Neural progenitor cell (in vitro differentiated cells): ENCODE measurements around the gene MTMR1. TPM values are rescaled to one million over a fixed set of nuclear protein-coding genes. Genes with fewer than 3 reads are reported as not detected.

Experiments
- DNase-seq: peaks from one replicate; pipeline ENCODE4 v3.0.0-alpha.2; 2016; ENCODE audit warnings: low spot score
- H2AFZ ChIP-seq: fragments of 200-600 bp; sonication (generic); replicated peaks from 2 replicates; pipeline ENCODE4 v1.6.1; 2016; ENCODE audit warnings: antibody characterized with exemption
- H3F3A ChIP-seq: fragments of 200-600 bp; sonication (generic); 2 replicates; pipeline ENCODE4 v1.6.1; 2016; ENCODE audit warnings: antibody characterized with exemption, low read depth
- H3K27ac ChIP-seq: fragments of 200-600 bp; sonication (generic); 2 replicates; pipeline ENCODE4 v1.5.1; 2016; ENCODE audit warnings: mild to moderate bottlenecking
- H3K27me3 ChIP-seq: fragments of 200-600 bp; sonication (generic); 2 replicates; pipeline ENCODE4 v1.6.1; 2016; ENCODE audit warnings: mild to moderate bottlenecking, moderate library complexity
- H3K36me3 ChIP-seq: fragments of 200-600 bp; sonication (generic); 2 replicates; pipeline ENCODE4 v1.5.1; 2016
- H3K4me1 ChIP-seq: fragments of 200-600 bp; sonication (generic); 2 replicates; pipeline ENCODE4 v1.6.1; 2016; ENCODE audit warnings: mixed run types
- H3K4me2 ChIP-seq: fragments of 200-600 bp; sonication (generic); 2 replicates; pipeline ENCODE4 v1.6.1; 2016
- H3K4me3 ChIP-seq: fragments of 200-600 bp; sonication (generic); 2 replicates; pipeline ENCODE4 v1.5.1; 2016
- H3K79me2 ChIP-seq: fragments of 200-600 bp; sonication (generic); 2 replicates; pipeline ENCODE4 v1.6.1; 2016; ENCODE audit warnings: low read depth
- H3K9ac ChIP-seq: fragments of 200-600 bp; sonication (generic); 2 replicates; pipeline ENCODE4 v1.6.1; 2016
- H3K9me3 ChIP-seq: fragments of 200-600 bp; sonication (generic); 2 replicates; pipeline ENCODE4 v1.5.1; 2016; ENCODE audit warnings: low read depth
- H4K20me1 ChIP-seq: fragments of 200-600 bp; sonication (generic); 2 replicates; pipeline ENCODE4 v1.6.1; 2016; ENCODE audit warnings: low read depth
- H3K27ac Mint-ChIP-seq: 3 replicates; pipeline ENCODE4 v1.8.0; 2021; ENCODE audit warnings: mixed read lengths
- H3K27me3 Mint-ChIP-seq: 2 replicates; pipeline ENCODE4 v1.8.0; 2022; ENCODE audit warnings: low read depth, mild to moderate bottlenecking, inconsistent platforms, moderate library complexity, mixed read lengths; ENCODE audit not compliant: insufficient read depth
- H3K36me3 Mint-ChIP-seq: 3 replicates; pipeline ENCODE4 v1.8.0; 2021; ENCODE audit warnings: mixed read lengths
- H3K4me1 Mint-ChIP-seq: 3 replicates; pipeline ENCODE4 v1.8.0; 2021; ENCODE audit warnings: mixed read lengths
- H3K4me3 Mint-ChIP-seq: 3 replicates; pipeline ENCODE4 v1.8.0; 2021; ENCODE audit warnings: mild to moderate bottlenecking, moderate library complexity, mixed read lengths
- H3K9me3 Mint-ChIP-seq: 3 replicates; pipeline ENCODE4 v1.8.0; 2020; ENCODE audit warnings: mixed read lengths
- CTCF ChIP-seq: fragments of 200-600 bp; sonication (generic); IDR thresholded peaks from 2 replicates; pipeline ENCODE4 v1.5.1; 2017; ENCODE audit warnings: antibody characterized with exemption, mild to moderate bottlenecking
- EZH2 ChIP-seq: fragments of 200-600 bp; sonication (generic); IDR thresholded peaks from 2 replicates; pipeline ENCODE4 v1.6.1; 2017; ENCODE audit warnings: antibody characterized with exemption, mild to moderate bottlenecking, moderate library complexity
- EZH2phosphoT487 ChIP-seq: fragments of 200-600 bp; sonication (generic); IDR thresholded peaks from 2 replicates; pipeline ENCODE4 v1.6.1; 2017; ENCODE audit warnings: antibody characterized with exemption
- total RNA-seq: library from RNA; depleted of rRNA; stranded (reverse); fragments of >200 nt; gene quantifications from 2 replicates; pipeline ENCODE4 v1.2.3, GENCODE V29; 2015; ENCODE audit warnings: low replicate concordance

MTMR1 gene
- total RNA-seq, 1 donor from 2014 or later: 18.0 TPM

GRCh38 chrX:150769408-150769807 lies 76.2 kb downstream of the MTMR1 start:
- H3K4me1 ChIP-seq: no peaks in the 10 kb centered on the region
- no peak overlapping the region for H3K4me2 ChIP-seq
- H3K27me3 ChIP-seq: no peaks in the 10 kb centered on the region
- DNase-seq: no peak
- H4K20me1 ChIP-seq: no peaks in the 10 kb centered on the region
- H3K9me3 Mint-ChIP-seq: peaks cover 2% of the 10 kb centered on the region
- H3K4me1 Mint-ChIP-seq: no peaks in the 10 kb centered on the region
- TF ChIP-seq CTCF: no peak
- no peak for TF ChIP-seq EZH2phosphoT487
- no peak overlapping the region for H3K4me3 ChIP-seq
- no peaks in the 10 kb centered on the region for H3K79me2 ChIP-seq
- no peaks in the 10 kb centered on the region for H3K36me3 ChIP-seq
- no peak overlapping the region for H3K4me3 Mint-ChIP-seq
- no peak overlapping the region for H3K27ac ChIP-seq
- peaks cover 3% of the 10 kb centered on the region for H3K36me3 Mint-ChIP-seq
- H3F3A ChIP-seq: no peaks in the 10 kb centered on the region
- no peak overlapping the region for H3K9ac ChIP-seq
- H3K9me3 ChIP-seq: no peaks in the 10 kb centered on the region
- no peaks in the 10 kb centered on the region for H3K27me3 Mint-ChIP-seq
- no peak overlapping the region for H3K27ac Mint-ChIP-seq
- H2AFZ ChIP-seq: no peak overlapping the region

GRCh38 chrX:150770623-150771022 lies 77.4 kb downstream of the MTMR1 start:
- no peak for TF ChIP-seq CTCF
- H3K9me3 ChIP-seq: no peaks in the 10 kb centered on the region
- H3K27me3 ChIP-seq: no peaks in the 10 kb centered on the region
- H3K9ac ChIP-seq: no peak overlapping the region
- no peak overlapping the region for H2AFZ ChIP-seq
- Mint-ChIP-seq H3K27me3 (no peaks in the 10 kb centered on the region), H3K36me3 (peaks cover 3% of the 10 kb centered on the region), H3K4me3 (no peak overlapping the region), H3K27ac (no peak overlapping the region), H3K4me1 (no peaks in the 10 kb centered on the region), H3K9me3 (peaks cover 5% of the 10 kb centered on the region)
- no peaks in the 10 kb centered on the region for H3K79me2 ChIP-seq
- H3K4me1 ChIP-seq: no peaks in the 10 kb centered on the region
- H3K4me3 ChIP-seq: no peak overlapping the region
- H3F3A ChIP-seq: no peaks in the 10 kb centered on the region
- H3K4me2 ChIP-seq: no peak overlapping the region
- H3K27ac ChIP-seq: no peak overlapping the region
- H4K20me1 ChIP-seq: no peaks in the 10 kb centered on the region
- no peak for DNase-seq
- H3K36me3 ChIP-seq: no peaks in the 10 kb centered on the region

- Histone ChIP-seq H2AFZ (no peak overlapping the region), H3K4me3 (no peak overlapping the region), H3K9ac (no peak overlapping the region), H3K79me2 (no peaks in the 10 kb centered on the region), H3F3A (no peaks in the 10 kb centered on the region), H3K9me3 (no peaks in the 10 kb centered on the region), H3K4me2 (no peak overlapping the region), H3K4me1 (no peaks in the 10 kb centered on the region), H3K27ac (no peak overlapping the region), H4K20me1 (no peaks in the 10 kb centered on the region), H3K27me3 (no peaks in the 10 kb centered on the region), H3K36me3 (no peaks in the 10 kb centered on the region)
- TF ChIP-seq CTCF (no peak), EZH2 (no peak), EZH2phosphoT487 (no peak)
- Mint-ChIP-seq H3K4me3 (no peak overlapping the region), H3K4me1 (no peaks in the 10 kb centered on the region), H3K36me3 (peaks cover 3% of the 10 kb centered on the region), H3K27ac (no peak overlapping the region), H3K9me3 (peaks cover 5% of the 10 kb centered on the region), H3K27me3 (no peaks in the 10 kb centered on the region)
- DNase-seq: no peak
These were observed 77.9 kb downstream of the MTMR1 start for GRCh38 chrX:150771116-150771515.
